ENCODE data around the gene YWHAG. TPM values are rescaled to one million over a fixed set of nuclear protein-coding genes. Genes with fewer than 3 reads are reported as not detected.
A peak's percentile ranks its signal among the peaks of the same experiment; 100 is the strongest.

The YWHAG gene
- total RNA-seq, 1 experiment from 2014 or later: 192 TPM

- CTCF ChIA-PET: interaction anchor here (1.0 to 1.6 kb wide), 2 partner anchors 26 to 76 kb away, joined by 4 to 6 read pairs; no protein-coding TSS in a partner anchor
- POLR2A ChIA-PET: interaction anchor here (0.6 to 2.3 kb wide), 7 partner anchors 35 to 194 kb away, joined by 3 to 17 read pairs (median 3); partner anchors contain the start of gene UPK3B
These were observed 745 bp downstream of the YWHAG start for GRCh38 chr7:76358011-76358480.

More at GRCh38 chr7:76358011-76358480, 745 bp downstream of the YWHAG start:
- no peaks in the 10 kb centered on the region for H3K9me3 Mint-ChIP-seq
- DNase-seq (ENCODE audit: low spot score) (peak; percentile 58), ATAC-seq (peak; percentile 1; the same call in 1 of the 2 replicates)
- H3K27ac Mint-ChIP-seq: peak overlapping the region; percentile 86
- TF ChIP-seq E2F5 (CRISPR knock-in tag; IDR thresholded peaks at IDR 0.05) (no peak), CREM (CRISPR knock-in tag; IDR thresholded peaks at IDR 0.05) (0 out of 2 replicates have a peak, but pooled peaks have one; percentile 21), PRDM15 (CRISPR knock-in tag; IDR thresholded peaks at IDR 0.05) (peak; percentile 49; the same call in 1 of the 2 replicates), FOXP1 (CRISPR knock-in tag; IDR thresholded peaks at IDR 0.05; ENCODE audit: borderline replicate concordance) (no peak), MAX (CRISPR knock-in tag; IDR thresholded peaks at IDR 0.05) (no peak), ATF1 (CRISPR knock-in tag; IDR thresholded peaks at IDR 0.05) (no peak), FOXP4 (CRISPR knock-in tag; IDR thresholded peaks at IDR 0.05) (peak; percentile 51; the same call in 1 of the 2 replicates), ZNF281 (CRISPR knock-in tag; IDR thresholded peaks at IDR 0.05) (0 out of 2 replicates have a peak, but pooled peaks have one; percentile 20), IRF1 (CRISPR knock-in tag; IDR thresholded peaks at IDR 0.05) (no peak), TEAD1 (CRISPR knock-in tag; IDR thresholded peaks at IDR 0.05) (no peak), ZNF317 (CRISPR knock-in tag; IDR thresholded peaks at IDR 0.05; ENCODE audit: borderline replicate concordance, low read depth) (no peak), SP1 (CRISPR knock-in tag; conservative IDR thresholded peaks at IDR 0.05) (0 out of 2 replicates have a peak, but pooled peaks have one; percentile 10), ATF2 (CRISPR knock-in tag; IDR thresholded peaks at IDR 0.05; ENCODE audit: borderline replicate concordance, low read depth) (no peak), ETV6 (CRISPR knock-in tag; IDR thresholded peaks at IDR 0.05) (peak; percentile 69; the same call in 1 of the 2 replicates), E2F1 (CRISPR knock-in tag; IDR thresholded peaks at IDR 0.05) (no peak), ESRRA (CRISPR knock-in tag; IDR thresholded peaks at IDR 0.05; ENCODE audit: borderline replicate concordance) (0 out of 2 replicates have a peak, but pooled peaks have one; percentile 0), FOXK1 (CRISPR knock-in tag; IDR thresholded peaks at IDR 0.05) (peak; percentile 15; the same call in 1 of the 2 replicates)
- peaks cover 41% of the 10 kb centered on the region for H3K4me1 Mint-ChIP-seq
- peak overlapping the region; percentile 96 for H3K4me3 Mint-ChIP-seq
- peaks cover 44% of the 10 kb centered on the region for H3K36me3 Mint-ChIP-seq
- H3K27me3 Mint-ChIP-seq (ENCODE audit: low read depth): no peaks in the 10 kb centered on the region
